ENCODE results near the gene DOCK3.
A peak's percentile ranks its signal among the peaks of the same experiment; 100 is the strongest.
"Not testable (repeated sequence)": the region's sequence is repeated elsewhere in the genome, so short reads cannot be mapped to it uniquely, and the experiment has no call there.

Gene DOCK3

GRCh38 chr3:50890688-50891344 is 216.1 kb downstream of the DOCK3 start:
- no peak for DNase-seq

DNA sequence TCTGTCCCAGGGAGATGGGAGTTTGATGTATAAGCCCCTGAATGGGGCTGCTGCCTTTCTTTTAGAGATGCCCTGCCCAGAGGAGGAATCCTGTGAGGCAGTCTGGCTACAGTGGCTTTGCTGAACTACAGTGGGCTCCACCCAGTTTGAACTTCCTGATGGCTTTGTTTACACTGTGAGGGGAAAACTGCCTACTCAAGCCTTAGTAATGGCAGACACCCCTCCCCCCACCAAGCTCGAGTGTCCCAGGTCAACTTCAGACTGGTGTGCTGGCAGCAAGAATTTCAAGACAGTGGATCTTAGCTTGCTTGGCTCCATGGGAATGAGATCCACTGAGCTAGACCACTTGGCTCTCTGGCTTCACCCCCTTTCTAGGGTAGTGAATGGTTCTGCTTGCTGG is 226.4 kb downstream of the DOCK3 start:
- DNase-seq, result not testable (repeated sequence)

GRCh38 chr3:50912746-50913145 is 238.0 kb downstream of the DOCK3 start:
- no peak for DNase-seq

GRCh38 chr3:50913260-50913659 is 238.5 kb downstream of the DOCK3 start:
- DNase-seq, result no peak

- DNase-seq, result not testable (repeated sequence)
Measured at GRCh38 chr3:50922071-50922470, 247.3 kb downstream of the DOCK3 start.

- DNase-seq, result no peak
Measured at GRCh38 chr3:50923955-50924354, 249.2 kb downstream of the DOCK3 start.

DNA sequence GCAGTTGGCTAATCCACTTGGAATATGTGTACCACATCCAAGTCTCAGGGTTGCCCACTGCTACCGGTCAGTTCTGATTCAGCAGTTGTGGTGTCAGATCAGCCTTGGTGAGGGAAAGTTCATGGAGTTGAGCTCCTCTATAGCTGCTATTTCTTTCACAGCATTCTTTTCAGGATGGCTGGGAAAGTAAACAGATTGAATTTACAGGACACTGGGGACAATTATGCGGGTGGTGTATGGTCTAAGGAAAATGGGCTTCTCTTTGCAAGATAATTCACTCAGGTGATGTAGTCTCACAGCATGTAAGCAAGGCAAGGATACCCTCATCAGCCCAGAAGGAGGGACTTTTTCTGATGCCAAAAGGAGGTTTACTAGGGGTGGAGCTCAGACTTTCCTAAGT is 249.9 kb downstream of the DOCK3 start:
- no peak for DNase-seq

GRCh38 chr3:50926868-50927267 is 252.1 kb downstream of the DOCK3 start:
- no peak for DNase-seq

DNA sequence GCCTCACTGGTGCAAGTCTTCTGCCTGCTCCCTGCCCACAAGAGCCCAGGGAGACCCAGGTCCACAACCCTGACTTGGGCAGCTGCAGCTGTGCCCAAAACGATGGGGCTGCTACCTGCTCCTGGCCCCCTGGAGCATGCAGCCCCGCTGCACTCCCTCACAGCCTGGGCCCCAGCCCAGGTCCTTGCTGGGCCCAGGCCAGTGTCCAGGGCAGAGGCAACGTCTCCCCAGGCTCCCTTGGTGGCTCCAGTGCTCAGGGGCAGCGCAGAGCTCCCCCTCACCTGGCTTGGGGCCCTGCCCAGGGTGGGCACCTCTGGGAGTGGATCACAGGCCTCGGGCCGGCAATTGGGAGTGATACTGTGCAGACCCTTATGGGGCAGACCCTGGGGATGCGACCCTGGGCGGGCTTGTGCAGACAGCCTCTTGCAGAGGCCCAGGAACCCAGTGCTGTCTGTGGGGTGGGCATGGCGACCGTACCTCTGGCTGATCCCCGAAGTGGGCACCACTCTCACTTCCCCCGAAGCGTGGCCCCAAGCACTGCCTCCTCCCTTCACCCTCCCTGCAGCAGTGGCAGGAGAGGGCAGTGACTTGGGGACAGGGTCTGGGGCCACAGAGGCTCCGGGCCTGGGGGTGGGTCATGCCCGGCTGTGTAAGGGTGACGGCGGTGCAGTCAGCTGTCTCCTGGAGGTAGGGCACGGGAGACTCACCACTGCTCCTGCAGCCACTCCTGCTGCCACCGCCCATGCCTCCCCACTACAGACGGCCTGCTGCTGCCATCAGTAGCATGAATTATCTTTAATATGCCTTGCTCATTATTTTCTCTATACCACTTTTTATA is 255.9 kb downstream of the DOCK3 start:
- no peak for DNase-seq

DNA sequence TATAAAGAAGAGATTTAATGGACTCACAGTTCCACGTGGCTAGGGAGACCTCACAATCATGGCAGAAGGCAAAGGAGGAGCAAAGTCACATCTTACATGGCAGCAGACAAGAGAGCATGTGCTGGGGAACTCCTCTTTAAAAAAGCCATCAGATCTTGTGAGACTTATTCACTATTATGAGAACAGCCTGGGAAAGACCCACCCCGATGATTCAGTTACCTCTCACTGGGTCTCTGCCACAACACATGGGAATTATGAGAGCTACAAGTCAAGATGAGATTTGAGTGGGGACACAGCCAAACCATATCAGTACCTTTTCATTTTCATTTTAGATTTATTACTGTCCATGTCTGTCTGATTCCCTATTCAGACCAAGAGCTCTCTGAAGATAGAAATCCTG is 258.2 kb downstream of the DOCK3 start:
- not testable (repeated sequence) for DNase-seq

DNA sequence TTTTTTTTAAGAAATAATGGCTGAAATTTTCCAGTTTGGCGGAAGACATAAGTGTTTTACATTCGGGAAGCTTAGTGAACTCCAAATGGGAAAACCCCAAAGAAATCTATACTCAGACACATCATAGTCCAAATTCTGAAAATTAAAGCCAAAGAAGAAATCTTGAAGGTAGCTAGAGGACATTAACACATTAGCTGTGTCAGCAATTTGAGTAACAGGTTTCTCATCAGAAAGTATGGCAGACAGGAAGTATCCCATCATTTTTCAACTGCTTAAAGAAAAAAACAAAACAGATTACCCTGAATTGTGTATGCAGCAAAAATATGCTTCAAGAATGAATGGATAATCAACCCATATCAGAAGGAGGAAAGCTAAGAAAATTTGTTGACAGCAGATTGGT is 261.7 kb downstream of the DOCK3 start:
- no peak for DNase-seq

DNA sequence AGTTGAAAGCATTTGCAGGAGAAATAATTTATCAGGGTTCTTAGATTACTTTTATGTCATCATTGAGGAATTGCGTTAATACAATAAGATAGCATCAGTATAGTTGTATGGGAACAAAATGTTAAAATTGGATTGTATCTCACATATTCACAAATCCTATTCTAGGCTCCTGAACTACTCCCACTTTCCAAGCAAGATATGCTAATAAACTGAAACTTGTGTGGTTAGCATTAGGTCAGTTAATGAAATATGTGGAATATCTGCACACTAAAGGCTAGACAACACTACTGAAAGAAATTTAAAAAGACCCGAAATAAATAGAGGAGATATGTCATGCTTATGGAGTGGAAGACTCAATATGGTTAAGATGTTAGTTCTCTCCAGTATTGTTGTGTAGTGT is 272.7 kb downstream of the DOCK3 start:
- DNase-seq, result no peak

DNA sequence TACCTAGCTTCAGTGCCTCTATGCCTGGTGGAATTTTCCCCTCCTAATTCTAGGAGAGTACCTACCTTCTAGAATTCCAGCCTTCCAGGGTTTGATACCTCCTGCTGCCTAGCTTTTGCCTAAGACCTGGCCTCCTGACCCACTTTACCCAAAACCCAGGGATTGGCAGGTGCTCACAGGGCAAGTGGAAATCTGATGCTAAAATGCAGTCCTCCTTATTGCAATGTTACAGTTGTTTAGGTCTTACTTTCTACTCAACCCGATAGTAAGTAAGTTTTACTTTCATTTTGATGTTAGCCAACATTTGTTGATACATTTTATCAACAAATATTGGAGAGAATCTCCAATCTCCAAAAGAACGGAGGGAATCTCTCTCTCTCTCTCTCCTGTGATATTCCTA is 275.9 kb downstream of the DOCK3 start:
- DNase-seq, result no peak

DNA sequence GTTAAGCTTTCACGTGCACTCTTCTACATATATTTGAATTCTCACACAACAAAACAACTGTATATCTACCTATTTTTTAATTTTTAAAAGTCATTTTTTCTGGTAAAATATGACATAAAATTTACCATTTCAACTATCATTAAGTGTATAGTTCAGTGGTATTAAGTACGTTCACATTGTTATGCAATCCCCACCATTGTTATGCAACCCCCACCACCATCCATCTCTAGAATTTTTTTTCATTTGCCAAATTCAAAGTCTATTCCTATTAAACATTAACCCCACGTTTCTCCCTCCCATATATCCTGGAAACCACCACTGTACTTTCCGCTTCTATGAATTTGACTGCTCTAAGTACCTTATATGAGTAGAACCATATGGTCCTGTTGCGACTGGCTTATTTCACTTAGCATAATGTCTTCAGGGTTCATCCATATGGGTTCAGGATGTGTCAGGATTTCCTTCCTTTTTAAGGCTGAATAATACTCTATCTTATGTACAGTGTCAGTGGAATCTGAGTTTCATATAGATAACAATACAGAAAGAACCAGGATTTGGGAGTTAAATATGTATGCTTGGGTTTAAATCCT is 279.2 kb downstream of the DOCK3 start:
- DNase-seq, result no peak

DNA sequence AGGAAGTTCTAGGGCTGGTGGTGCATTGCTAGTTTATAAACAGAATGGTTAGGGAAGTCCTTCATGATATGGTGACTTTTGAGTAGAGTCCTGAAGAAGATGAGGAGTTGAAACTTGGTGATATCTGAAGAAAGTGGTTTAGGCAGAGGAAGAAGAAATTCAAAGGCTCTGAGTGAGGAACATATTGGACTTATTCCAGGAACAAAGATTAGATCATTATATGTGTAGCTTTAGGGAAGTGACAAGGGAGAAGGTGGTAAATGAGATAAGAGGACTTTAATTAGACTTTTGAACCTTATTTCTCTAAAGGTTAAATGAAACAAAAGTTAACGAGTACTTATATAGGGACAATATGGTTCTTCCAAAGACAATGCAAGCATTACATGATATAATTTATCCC is 286.7 kb downstream of the DOCK3 start:
- DNase-seq, result no peak

DNA sequence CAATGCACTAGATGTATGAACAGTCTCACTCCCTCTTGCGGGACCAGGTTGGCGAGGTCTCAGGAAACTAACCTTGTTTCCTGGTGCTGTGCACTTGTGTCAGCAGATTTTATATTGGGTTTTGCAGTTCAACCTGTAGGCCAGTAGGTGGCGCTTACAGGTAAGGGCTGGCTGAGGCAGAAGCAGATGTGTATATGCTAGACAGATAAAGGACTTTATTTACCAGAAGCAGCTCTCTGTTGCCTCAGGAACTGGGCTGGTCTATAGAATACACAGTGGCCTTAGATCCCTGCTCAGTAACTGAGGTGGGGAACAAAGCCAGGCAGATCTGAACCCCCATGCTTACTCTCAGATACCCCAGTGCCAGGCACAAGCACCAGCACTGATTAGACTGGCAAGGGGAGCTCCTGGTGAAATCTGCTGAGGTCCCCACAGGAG is 296.8 kb downstream of the DOCK3 start:
- DNase-seq, result peak; percentile 70

- DNase-seq, result no peak
Measured at GRCh38 chr3:50972029-50972428, 297.3 kb downstream of the DOCK3 start.

DNA sequence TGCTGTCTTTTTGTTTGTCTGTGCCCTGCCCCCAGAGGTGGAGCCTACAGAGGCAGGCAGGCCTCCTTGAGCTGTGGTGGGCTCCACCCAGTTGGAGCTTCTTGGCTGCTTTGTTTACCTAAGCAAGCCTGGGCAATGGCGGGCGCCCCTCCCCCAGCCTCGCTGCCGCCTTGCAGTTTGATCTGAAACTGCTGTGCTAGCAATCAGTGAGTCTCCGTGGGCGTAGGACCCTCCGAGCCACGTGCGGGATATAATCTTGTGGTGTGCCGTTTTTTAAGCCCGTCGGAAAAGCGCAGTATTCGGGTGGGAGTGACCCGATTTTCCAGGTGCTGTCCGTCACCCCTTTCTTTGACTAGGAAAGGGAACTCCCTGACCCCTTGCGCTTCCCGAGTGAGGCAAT is 303.9 kb downstream of the DOCK3 start:
- not testable (repeated sequence) for DNase-seq

DNA sequence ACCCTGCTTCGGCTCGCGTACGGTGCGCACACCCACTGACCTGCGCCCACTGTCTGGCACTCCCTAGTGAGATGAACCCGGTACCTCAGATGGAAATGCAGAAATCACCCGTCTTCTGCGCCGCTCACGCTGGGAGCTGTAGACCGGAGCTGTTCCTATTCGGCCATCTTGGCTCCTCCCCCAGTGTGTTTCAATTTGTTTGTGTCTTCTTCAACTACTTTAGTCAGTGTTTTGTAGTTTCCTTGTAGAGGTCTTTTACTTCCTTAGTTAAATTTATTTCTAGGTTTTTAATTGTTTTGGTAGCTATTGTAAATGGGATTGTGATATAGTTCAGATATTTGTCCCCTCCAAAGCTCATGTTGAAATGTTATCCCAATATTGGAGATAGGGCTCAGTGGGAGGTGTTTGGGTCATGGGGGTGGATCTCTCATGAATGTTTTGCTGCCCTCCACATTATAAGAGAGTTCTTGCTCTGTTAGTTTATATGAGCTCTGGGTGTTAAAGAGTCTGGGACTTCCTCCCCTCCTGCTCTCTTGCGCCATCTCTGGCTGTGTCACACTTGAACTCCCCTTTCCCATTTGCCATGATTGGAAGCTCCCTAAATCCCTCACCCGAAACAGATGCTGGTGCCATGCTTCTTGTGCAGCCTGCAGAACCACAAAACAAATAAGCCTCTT is 304.4 kb downstream of the DOCK3 start:
- no peak for DNase-seq

- no peak for DNase-seq
Measured at GRCh38 chr3:50982540-50983325, 308.0 kb downstream of the DOCK3 start.

GRCh38 chr3:50983887-50984286 is 309.2 kb downstream of the DOCK3 start:
- DNase-seq, result no peak

GRCh38 chr3:50985893-50986292 is 311.2 kb downstream of the DOCK3 start:
- DNase-seq, result no peak

GRCh38 chr3:50986726-50987125 is 312.0 kb downstream of the DOCK3 start:
- no peak for DNase-seq

Measured in central memory CD4-positive, alpha-beta T cell (primary cell).